Right lobe of liver (tissue), 6 donors: ENCODE results near the gene CHST11. TPM values are rescaled to one million over a fixed set of nuclear protein-coding genes. Genes with fewer than 3 reads are reported as not detected.

ENCODE experiments used
- ATAC-seq, 4 donors: fragments of 200-7000 bp; cut with Tn5 transposase; one replicate each; pipeline ENCODE4 v1.9.1; 2020; ENCODE audit warnings: mild to moderate bottlenecking in 4 of 4, moderate library complexity in 4 of 4
- DNase-seq, 3 donors: peaks; one replicate each; pipeline ENCODE4 v3.0.0-alpha.2; 2020
- H3K27ac ChIP-seq, 3 donors: fragments of 200-600 bp; one replicate each; pipeline ENCODE4 v1.8.0; 2022
- H3K27me3 ChIP-seq, 2 donors: fragments of 200-600 bp; one replicate each; pipeline ENCODE4 v1.8.0; 2022
- H3K36me3 ChIP-seq, 4 donors: fragments of 200-600 bp; sonication (generic) in 1 of 4; one replicate each; pipeline versions ENCODE4 v1.5.1 to v1.8.0; 2017 to 2022; ENCODE audit warnings: control low read depth in 1 of 4
- H3K4me1 ChIP-seq, 4 donors: fragments of 200-600 bp; sonication (generic) in 1 of 4; one replicate each; pipeline versions ENCODE4 v1.5.1 to v1.8.0; 2017 to 2022; ENCODE audit warnings: control low read depth in 1 of 4
- H3K4me3 ChIP-seq, 3 donors: fragments of 200-600 bp; one replicate each; pipeline ENCODE4 v1.8.0; 2022
- H3K9me3 ChIP-seq, 4 donors: fragments of 200-600 bp; sonication (generic) in 1 of 4; one replicate each; pipeline versions ENCODE4 v1.5.1 to v1.8.0; 2017 to 2022; ENCODE audit warnings: control low read depth in 1 of 4
- POLR2A ChIP-seq: fragments of 450-650 bp; IDR thresholded peaks from one replicate; pipeline ENCODE4 v1.6.1; 2017; ENCODE audit warnings: antibody characterized with exemption, mild to moderate bottlenecking
- WGBS: methylation state at CpG from one replicate; pipeline ENCODE4 v1.1.6; 2018; ENCODE audit warnings: low coverage, low lambda C conversion rate; ENCODE audit not compliant: insufficient coverage; ENCODE audit errors: missing lambda C conversion rate; 5-methylcytosine and 5-hydroxymethylcytosine counted together
- intact Hi-C, 2 donors: fragments of 100-400 bp; cut with DNase I; formaldehyde crosslinking; loops; one replicate each; pipeline versions ENCODE4 v1.11.2 to v1.14.1; 2022
- total RNA-seq, 6 experiments: library from RNA; depleted of rRNA in 2 of 6; stranded (reverse); fragments of >200 nt in 2 of 6; fragmentation: NEBNext Ultra II Directional in 3 of 6; extraction: Animal tissue kit (Norgen Biotek cat#: 25700) in 3 of 6; gene quantifications; one replicate each; pipeline versions ENCODE4 v1.1.0 to v1.2.4, GENCODE V29; 2016 to 2023
- TF ChIP-seq, protein P1 (sequence below), 4 donors: fragments of 200-600 bp in 3 of 4; fragments of 450-650 bp in 1 of 4; IDR thresholded peaks; one replicate each; pipeline versions ENCODE4 v1.5.1 to v1.8.0; 2016 to 2022; ENCODE audit warnings: antibody characterized with exemption in 4 of 4, mild to moderate bottlenecking in 2 of 4
- donor health status: DM: no; HTN: yes; CAD: no.
- donor health status: DM: no; HTN: no; CAD: no.
- donor health status: DM: no; HTN: no; CAD: no.
- donor health status: DM: no; HTN: yes; CAD: no.
- donor health status: DM: no; HTN: yes; CAD: no.

Gene CHST11
- total RNA-seq, 6 experiments from 2014 or later, result 0.57 to 10.4 (median 3.5) TPM

- intact Hi-C loops, result no loop called here
- WGBS, result 27% methylated on average over 6 of the region's 6 CpGs
- ATAC-seq (peak; percentile 51 to 82 (median 76)), DNase-seq (no peak)
- Histone ChIP-seq H3K27ac (no peak overlapping the region), H3K27me3 (no peaks in the 10 kb centered on the region), H3K9me3 (no peaks in the 10 kb centered on the region), H3K36me3 (no peaks in the 10 kb centered on the region), H3K4me1 (no peaks in the 10 kb centered on the region), H3K4me3 (no peak overlapping the region)
- TF ChIP-seq, protein P1, sequence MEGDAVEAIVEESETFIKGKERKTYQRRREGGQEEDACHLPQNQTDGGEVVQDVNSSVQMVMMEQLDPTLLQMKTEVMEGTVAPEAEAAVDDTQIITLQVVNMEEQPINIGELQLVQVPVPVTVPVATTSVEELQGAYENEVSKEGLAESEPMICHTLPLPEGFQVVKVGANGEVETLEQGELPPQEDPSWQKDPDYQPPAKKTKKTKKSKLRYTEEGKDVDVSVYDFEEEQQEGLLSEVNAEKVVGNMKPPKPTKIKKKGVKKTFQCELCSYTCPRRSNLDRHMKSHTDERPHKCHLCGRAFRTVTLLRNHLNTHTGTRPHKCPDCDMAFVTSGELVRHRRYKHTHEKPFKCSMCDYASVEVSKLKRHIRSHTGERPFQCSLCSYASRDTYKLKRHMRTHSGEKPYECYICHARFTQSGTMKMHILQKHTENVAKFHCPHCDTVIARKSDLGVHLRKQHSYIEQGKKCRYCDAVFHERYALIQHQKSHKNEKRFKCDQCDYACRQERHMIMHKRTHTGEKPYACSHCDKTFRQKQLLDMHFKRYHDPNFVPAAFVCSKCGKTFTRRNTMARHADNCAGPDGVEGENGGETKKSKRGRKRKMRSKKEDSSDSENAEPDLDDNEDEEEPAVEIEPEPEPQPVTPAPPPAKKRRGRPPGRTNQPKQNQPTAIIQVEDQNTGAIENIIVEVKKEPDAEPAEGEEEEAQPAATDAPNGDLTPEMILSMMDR (IDR thresholded peaks at IDR 0.05), result no peak
- TF ChIP-seq POLR2A, result no peak
Observed at GRCh38 chr12:104740668-104741067, 283.9 kb downstream of the CHST11 start.

DNA sequence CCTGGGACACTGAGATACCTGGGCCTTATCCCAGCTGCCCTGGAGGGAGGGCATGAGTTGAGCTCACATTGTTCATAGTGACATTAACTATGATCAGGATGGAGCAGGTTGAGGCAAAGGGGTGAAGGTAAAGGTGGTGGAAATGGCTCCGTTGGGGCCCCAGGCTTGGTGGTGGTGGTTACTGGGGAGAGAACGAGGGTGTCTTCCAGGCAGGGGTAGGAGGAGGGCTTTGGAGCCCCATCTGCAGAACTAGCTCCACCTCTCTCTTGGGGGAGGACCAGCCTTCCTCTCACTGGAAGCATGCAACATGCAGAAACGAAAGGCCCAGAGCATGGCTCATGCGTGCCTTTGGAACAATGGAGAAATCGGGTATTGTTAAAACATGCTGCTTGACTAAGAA is 284.3 kb downstream of the CHST11 start:
- no peaks in the 10 kb centered on the region for H3K9me3 ChIP-seq
- no peak overlapping the region for H3K27ac ChIP-seq
- no peaks in the 10 kb centered on the region for H3K36me3 ChIP-seq
- H3K27me3 ChIP-seq, result no peaks in the 10 kb centered on the region
- DNase-seq, result no peak
- intact Hi-C loops, result no loop called here
- no peak overlapping the region for H3K4me3 ChIP-seq
- TF ChIP-seq POLR2A, result no peak
- TF ChIP-seq, protein P1 (IDR thresholded peaks at IDR 0.05), result no peak
- WGBS, result 70% methylated on average over 5 of the region's 5 CpGs
- peak in 2 of 4 donors; percentile 7 to 49 for ATAC-seq
- no peaks in the 10 kb centered on the region for H3K4me1 ChIP-seq

DNA sequence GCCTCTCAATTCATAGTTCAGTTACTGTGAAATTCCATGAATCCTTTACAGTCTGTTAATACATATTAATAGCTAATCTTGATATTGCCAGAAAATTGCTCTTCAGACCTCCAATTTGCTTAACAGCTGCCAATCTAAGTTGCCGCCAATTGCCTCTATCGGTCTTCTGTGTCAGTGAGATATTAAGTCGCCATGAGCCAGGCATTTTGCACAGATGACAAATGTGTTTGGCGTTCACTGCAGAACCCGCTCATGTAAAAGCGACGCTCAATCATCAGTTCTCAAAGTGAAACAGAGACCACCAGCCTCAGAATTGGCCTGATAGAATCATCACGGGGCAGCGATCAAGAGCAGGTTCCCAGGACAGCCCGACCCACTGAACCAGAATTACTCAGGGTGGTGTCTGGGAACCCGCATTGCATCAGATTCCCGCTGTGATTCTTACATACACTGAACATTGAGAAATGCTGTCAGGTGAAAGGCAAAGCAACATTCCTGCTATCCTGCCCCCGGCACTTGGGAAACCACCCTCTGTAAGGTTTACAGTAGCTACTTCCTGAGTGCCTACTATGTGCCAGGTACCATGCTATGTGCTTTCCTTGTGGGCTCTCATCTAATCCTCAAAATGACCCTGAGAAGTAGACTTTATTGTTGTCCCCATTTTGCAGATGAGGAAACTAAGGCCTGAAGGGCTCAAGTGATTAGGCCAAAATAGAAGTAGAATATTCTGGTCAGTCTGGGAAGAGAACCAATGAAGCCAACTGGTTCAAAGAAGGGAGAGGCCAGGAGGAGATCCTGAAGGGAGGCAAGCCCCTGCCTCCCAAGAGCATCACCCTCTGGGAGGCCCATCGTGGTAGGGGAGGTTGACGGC is 285.0 kb downstream of the CHST11 start:
- DNase-seq (no peak), ATAC-seq (no peak)
- Histone ChIP-seq H3K4me3 (no peak overlapping the region), H3K9me3 (no peaks in the 10 kb centered on the region), H3K27ac (no peak overlapping the region), H3K36me3 (no peaks in the 10 kb centered on the region), H3K27me3 (no peaks in the 10 kb centered on the region), H3K4me1 (no peaks in the 10 kb centered on the region)
- 90% methylated on average over 8 of the region's 15 CpGs for WGBS
- TF ChIP-seq POLR2A, result no peak
- TF ChIP-seq, protein P1 (IDR thresholded peaks at IDR 0.05), result no peak
- intact Hi-C loops, result no loop called here

DNA sequence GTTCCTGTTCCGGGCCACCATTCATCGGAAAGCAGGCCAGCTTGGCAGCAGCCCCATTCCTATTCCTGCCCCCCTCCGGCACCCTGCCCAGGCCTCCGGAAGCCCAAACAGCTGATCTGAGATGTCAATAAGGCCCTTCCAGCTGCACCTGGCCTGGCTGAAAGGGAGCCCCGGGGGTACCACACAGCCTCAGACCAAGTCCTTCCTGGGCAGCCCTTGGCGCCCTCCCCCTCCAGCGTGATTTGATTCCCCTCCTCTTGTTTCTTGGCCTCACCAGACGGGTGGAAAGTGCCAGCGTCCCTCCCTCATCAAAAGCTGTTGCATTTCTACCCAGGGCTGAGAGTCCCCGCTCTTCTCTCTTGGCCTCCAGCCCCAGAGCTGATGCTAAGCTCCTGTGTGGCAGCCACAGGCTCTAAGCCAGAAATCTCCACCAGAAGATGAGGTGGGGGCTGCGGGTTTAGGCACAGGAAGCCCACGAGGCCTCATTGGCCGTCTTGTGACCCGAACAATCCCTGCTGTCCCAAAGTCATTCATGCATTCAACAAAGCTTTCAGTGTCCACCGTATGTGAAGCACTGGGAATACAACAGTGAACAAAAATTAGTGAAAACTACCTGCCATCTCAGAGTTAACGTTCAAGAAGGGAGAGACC is 285.9 kb downstream of the CHST11 start:
- no peak for TF ChIP-seq POLR2A
- TF ChIP-seq, protein P1 (IDR thresholded peaks at IDR 0.05), result no peak
- H3K27me3 ChIP-seq, result no peaks in the 10 kb centered on the region
- no peaks in the 10 kb centered on the region for H3K36me3 ChIP-seq
- no peak for ATAC-seq
- no peak for DNase-seq
- H3K9me3 ChIP-seq, result no peaks in the 10 kb centered on the region
- no peaks in the 10 kb centered on the region for H3K4me1 ChIP-seq
- WGBS, result 60% methylated on average over 10 of the region's 16 CpGs
- H3K27ac ChIP-seq, result no peak overlapping the region
- no peak overlapping the region for H3K4me3 ChIP-seq
- intact Hi-C loops, result no loop called here
